NCI-H2029 (cell line): ENCODE measurements around the gene SSBP2.
"Not testable (repeated sequence)": the region's sequence is repeated elsewhere in the genome, so short reads cannot be mapped to it uniquely, and the experiment has no call there.

Source experiments
- DNase-seq: peaks from one replicate; lab custom pipeline; 2025; lab: John Stamatoyannopoulos, UW

The SSBP2 gene

DNA sequence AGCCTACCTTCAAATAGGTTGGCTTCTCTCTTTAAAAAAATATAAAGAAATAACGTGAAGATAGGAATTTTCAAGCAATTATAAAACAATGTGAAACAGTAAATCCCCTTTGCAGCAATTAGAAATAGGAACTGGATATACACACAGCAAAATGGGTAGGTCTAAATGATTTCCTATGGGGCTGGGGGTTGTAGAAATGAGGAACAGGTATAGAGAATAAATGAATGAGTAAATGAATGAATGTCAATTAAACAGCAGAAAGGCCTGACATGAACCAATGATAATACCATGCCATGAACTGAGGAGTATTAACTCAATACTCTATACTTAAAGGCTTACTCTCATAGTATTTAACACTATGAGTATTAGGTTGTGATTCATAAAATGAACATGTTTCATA is 21.6 kb downstream of the SSBP2 start:
- no peak for DNase-seq

DNA sequence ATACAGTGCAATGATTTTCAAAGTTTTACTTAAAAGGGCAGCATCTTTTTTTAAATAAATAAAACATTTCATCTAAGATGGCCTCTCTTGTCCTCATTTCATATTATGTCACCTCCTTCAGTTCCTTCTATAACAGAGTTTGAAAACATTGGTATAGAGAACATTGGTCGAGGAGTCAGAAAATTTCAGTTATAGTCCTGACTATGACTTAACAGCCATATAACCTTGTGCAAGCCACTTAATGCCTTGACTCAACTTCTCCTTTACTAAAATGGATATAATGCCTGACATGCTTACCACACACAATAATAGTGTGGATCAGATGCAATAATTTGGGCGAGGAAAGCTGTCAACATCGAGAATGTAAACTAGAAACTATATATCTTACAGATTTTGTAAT is 22.6 kb downstream of the SSBP2 start:
- no peak for DNase-seq

GRCh38 chr5:81726297-81726696 is 24.6 kb downstream of the SSBP2 start:
- no peak for DNase-seq

- DNase-seq = peak; percentile 43
These were observed 26.3 kb downstream of the SSBP2 start for GRCh38 chr5:81724571-81724970.

- DNase-seq = no peak
These were observed 26.8 kb downstream of the SSBP2 start for GRCh38 chr5:81724108-81724507.

DNA sequence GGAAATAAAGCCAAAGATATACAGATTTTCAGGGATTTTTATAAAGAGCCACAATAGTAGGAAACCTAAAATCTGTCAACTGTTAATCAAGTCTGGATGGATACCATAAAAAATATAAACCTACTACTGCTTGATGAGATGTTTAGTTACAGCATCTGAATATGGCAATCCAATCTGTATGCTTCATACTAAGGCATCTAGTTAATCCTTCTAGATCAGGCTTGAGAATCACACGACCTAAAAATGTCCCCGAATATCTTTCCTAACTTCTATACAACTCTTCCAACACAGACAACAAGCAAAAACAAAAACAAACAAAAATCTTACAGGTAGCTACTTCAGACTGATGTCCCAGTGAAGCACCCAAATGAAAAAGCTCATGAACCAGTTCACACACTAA is 29.8 kb downstream of the SSBP2 start:
- DNase-seq = no peak

DNA sequence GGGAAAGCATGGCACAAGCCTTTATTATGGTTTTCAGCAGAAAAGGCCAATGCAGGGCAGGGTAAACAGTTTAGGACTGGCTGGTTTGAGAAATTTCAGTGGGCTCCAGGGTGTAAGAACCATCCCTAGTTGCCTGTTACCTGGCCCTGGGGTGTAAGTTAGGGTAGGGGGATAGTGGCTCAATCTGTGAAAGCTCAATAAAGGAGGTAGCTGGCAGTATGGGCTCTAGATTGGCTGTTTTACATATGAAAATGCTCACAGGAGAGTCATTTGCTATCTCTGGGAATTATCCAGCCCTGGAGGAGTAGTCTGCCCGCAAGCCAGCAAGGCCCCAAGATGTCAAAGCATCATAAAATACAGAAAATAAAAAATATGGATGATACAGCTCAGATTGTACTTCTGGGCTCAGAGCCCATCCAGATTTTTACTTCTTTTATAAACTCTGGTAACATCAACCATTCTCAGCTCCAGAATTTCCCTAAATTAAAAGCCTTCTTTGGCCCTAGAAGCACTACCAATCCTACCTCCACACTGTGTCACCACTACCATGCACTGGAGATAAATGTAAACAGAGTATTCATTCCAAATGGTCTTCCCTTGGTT is 31.1 kb downstream of the SSBP2 start:
- DNase-seq = no peak

- DNase-seq = no peak
These were observed 32.6 kb downstream of the SSBP2 start for GRCh38 chr5:81718300-81718699.

DNA sequence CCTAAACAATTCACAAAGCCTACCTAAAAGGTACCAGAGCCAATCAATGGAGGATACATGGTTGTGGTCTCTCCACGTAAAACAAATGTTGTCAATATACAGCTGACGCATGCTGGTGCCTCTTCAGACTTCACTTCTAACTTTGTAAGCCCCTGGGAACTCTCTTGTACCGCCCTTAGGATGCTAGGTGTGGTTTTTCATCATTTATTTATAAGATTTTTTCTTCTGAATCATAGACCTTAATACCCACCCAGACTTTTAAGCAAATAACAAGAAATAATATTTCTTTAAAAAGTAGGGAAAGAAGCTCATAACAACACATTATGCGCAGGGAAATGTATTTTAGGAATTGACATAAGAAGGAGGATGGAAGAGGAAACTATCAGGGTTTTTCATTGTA is 33.0 kb downstream of the SSBP2 start:
- no peak for DNase-seq

DNA sequence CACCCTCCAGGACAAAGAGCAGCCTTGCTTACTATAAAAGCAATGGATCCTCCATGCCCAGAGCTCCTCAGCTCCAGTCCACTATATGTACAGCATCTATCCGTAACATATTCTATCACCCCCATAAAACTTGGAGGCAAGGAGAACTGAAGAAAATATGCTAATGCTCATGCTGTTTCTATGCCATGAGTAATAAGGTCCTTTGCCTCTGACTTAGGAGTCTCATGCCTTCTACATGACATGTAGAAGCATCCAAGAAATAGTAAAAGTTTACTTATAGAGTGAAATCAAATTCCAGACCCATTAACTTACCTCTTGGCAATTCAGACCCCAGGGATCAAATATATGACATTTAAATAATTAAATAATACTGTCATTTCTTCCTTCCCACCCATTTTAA is 33.7 kb downstream of the SSBP2 start:
- DNase-seq = no peak

- not testable (repeated sequence) for DNase-seq
These were observed 36.8 kb downstream of the SSBP2 start for GRCh38 chr5:81714076-81714475.

DNA sequence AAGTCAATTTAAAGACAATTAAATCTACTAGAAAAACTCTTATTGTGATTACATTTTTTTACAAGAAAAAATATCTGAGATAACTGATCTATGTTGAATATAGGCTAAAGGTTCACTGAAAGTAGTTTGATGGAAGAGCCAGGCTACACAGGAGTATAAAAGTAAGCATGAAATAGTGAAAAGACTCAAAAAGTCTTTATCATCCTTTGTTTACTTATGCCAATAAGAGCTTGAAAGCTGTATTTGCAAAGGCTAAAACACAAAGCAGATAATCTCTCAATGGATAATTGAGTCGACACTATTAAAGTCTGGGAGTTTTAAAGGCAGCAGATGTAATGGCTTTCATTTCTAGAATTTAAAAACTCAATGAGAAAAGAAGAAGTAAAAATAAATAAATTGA is 42.0 kb downstream of the SSBP2 start:
- DNase-seq = no peak

GRCh38 chr5:81703840-81704239 is 47.1 kb downstream of the SSBP2 start:
- no peak for DNase-seq

DNA sequence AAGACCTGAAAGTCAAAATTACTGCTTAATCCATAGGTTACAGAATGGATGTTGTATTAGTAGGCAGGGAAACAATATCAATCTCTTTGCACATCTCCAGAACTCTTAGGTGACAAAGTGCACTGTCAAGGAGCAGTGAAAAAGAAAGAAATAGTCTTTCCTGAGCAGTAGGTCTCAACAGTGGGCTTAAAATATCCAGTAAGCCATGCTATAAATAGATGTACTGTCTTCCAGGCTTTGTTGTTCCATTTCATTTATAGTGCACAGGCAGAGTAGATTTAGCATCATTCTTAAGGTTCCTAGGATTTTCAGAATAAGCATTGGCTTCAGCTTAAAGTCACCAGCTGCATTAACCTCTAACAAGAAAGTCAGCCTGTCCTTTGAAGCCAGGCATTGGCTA is 50.7 kb downstream of the SSBP2 start:
- DNase-seq = no peak

DNA sequence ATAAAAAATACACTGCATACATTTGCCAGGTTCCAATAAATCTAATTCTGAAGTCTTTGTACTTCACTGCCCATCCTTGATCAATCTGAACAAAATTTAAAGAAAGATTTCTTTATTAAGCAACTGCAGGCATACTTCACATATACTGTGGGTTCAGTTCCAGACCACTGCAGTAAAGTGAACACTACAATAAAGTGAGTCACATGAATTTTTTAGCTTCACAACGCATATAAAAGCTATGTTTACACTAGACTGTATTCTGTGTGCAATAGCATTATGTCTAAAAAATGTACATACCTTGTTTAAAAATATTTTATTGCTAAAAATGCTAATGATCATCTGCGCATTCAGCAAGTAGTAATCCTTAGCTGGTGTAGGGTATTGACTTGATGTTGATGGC is 52.1 kb downstream of the SSBP2 start:
- DNase-seq = no peak

DNA sequence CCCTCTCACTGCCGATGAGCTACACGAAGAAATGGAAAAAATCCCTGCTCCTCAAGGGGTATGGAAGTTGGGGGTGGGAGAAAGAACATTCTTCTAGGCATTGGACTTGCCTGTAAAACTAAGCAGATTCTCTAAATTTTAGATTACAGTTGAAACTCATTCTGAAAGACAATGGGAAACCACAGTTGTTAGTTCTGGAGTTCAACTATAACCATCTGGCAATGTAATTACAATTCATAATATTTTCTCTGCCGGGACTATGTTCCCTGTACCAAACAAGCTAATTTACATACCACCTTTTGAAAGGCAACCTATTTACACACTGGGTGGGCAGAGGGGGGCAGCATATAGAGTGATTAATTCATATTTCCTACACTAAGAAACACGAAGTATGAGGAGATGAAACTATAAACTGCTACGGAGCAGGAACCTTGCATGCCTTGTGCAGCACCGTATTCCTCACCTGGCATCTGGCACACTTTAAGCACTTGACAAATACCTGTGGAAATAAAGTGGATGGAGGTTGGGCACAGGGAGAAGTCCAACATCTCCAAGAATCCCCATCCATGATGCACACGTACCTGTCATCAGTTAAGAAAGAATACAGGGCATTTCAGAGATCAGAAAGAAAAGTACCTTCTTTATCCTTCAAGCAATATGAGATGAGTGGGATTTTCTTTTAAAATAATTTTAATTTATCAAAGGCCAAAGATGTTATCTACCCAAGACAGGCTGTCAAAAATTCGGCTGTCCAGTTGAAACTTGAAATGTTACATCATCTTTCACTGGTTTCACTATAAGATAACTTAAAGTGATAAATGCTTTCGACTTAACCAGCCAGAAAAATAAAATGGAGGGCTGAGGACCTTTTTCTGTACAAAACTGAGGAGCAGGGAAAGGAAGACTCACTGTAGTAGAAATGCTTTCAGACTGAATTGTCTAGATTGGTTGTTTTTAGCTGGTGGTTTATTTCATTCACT is 54.2 kb downstream of the SSBP2 start:
- no peak for DNase-seq

DNA sequence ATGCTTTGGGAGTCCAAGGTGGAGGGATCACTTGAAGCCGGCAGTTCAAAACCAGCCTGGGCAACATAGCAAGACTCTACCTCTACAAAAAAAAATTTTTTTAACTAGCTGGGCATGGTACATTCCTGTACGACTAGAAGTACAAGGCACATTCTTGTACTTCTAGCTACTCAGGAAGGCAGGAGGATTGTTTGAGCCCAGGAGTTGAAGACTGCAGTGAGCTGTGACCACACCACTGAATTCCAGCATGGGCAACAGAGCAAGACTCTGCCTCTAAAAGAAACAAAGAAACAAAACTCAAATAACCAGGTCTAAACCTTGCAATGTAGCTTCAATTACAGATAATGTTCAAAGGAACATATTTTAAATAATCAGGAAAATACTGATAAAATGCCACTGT is 56.2 kb downstream of the SSBP2 start:
- no peak for DNase-seq

DNA sequence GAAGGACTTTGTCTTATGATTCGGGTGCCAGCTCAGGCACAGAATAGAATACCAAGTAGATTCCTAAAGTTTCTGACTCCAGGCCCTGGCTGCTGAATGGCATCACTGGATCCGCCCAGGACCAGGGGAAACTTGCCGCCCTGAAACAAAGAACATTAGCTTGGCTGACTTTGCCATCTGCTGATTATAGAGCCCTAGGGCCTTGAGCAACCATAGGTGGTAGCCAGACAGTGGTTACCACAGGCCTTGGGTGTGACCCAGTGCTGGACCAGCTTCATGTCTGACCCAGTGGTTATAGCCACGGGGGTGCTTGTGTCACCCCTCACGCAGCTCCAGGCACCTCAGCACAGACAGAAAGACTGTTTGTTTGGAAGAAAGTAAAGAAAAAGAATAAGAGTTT is 62.7 kb downstream of the SSBP2 start:
- no peak for DNase-seq

- DNase-seq = no peak
These were observed 63.6 kb downstream of the SSBP2 start for GRCh38 chr5:81687292-81687691.

GRCh38 chr5:81685471-81685870 is 65.4 kb downstream of the SSBP2 start:
- DNase-seq = no peak

GRCh38 chr5:81679885-81680284 is 71.0 kb downstream of the SSBP2 start:
- DNase-seq = no peak

DNA sequence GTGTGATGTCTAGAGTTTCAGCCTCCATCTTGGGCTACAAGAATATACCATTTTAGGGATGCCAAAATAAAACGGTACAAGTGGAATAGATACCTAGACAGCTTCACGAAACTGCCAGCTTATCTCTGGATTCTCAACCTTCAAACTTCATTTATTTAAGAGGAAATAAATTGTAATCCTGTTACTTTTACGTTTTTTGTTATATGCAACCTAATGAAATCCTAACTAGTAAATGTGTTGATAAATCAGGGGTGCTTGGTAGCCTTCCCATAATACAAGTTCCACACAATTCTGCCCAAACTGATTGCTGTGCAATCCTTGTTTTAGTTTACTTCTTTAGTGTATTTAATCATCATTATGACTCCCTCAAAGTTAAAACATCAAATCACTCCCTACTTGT is 75.5 kb downstream of the SSBP2 start:
- DNase-seq = no peak

GRCh38 chr5:81665795-81666194 is 85.1 kb downstream of the SSBP2 start:
- DNase-seq = no peak

- DNase-seq = not testable (repeated sequence)
These were observed 90.3 kb downstream of the SSBP2 start for GRCh38 chr5:81660624-81661023.
